ENCODE results near the gene CHKB. TPM values are rescaled to one million over a fixed set of nuclear protein-coding genes. Genes with fewer than 3 reads are reported as not detected.

CHKB gene
- total RNA-seq = 27.8 and 32.9 TPM in 2 replicates

DNA sequence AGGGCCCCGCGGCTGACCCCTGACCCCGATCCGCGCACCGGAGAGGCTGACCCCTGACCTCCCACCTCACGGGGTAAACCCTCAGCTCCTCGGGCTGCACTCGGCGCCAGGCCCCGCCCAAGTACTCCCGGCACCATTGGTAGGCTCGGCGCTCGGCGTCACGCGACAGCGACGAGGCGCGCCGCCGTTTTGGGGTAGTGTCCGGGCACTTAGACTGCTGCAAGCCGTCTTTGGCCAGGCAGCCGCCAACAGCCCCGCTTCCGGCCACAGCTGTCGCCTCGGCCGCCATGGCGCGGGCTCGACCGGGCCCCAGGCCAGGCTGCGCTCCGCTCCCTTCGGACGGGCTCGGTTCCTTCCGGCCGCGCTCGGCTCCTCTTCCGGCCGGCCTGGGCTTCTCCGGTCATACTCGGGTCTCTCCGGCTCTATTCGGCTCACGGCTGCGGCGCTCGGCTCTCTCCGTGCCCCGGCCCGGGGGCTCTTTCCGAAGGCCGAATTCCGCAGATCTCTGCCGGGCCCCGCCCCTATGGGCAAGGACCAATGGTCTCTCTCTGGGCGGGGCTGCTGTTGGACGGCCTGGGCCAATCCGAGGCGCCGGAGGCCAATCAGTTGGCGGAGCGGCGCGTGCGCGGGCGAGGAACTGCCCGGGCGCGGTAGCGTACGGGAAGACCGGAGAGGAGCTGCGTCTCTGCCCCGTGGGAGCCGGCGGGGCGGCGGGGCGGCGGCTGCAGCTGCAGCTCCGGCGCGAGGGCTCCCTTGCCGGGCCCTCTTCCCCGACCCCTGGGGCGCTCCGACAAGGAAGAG is at the start of gene CHKB:
TSS of gene CHKB (minus strand) at position 357 of the 801 bp plus-strand sequence. CDS start at position 289, 68 bp downstream.

GRCh38 chr22:50627642-50628542 is 45.2 kb upstream of the CHKB start, which contains the start of gene ARSA:
Gene ARSA, minus strand, starts transcription at chr22:50628152. Its CDS starts 373 bp downstream, at chr22:50627779.

DNA sequence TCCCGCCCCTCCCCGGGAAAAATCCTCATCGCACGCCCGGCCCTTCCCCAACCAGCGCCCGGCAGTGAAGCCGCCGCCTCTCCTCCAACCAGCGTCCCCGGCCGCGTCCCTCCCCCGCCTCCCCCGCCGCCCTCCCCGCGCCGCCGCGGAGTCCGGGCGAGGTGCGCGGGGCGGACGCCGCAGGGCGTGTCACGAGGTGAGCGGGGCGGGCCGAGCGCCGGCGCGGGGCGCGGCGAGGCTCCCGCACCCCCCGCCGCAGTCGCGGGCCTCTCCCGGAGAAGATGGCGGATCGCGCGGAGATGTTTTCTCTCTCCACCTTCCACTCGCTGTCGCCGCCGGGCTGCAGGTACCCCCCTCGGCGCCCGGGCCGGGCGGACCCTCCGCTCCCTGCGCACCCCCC is 17.9 kb upstream of the CHKB start, which contains the start of gene MAPK8IP2:
TSS of gene MAPK8IP2 (plus strand) at position 256 of the 400 bp plus-strand sequence. CDS start at position 282, 26 bp downstream.

GRCh38 chr22:50577987-50578775 is 4.5 kb downstream of the CHKB start, which contains the start of gene CPT1B:
Gene CPT1B, minus strand, starts transcription at chr22:50578427. Its CDS starts 512 bp downstream, at chr22:50577915.

GRCh38 chr22:50562523-50563412 is 19.9 kb downstream of the CHKB start, which contains the start of gene SYCE3:
Gene SYCE3, minus strand, starts transcription at chr22:50562919. Its CDS starts 6,514 bp downstream, at chr22:50556405.

DNA sequence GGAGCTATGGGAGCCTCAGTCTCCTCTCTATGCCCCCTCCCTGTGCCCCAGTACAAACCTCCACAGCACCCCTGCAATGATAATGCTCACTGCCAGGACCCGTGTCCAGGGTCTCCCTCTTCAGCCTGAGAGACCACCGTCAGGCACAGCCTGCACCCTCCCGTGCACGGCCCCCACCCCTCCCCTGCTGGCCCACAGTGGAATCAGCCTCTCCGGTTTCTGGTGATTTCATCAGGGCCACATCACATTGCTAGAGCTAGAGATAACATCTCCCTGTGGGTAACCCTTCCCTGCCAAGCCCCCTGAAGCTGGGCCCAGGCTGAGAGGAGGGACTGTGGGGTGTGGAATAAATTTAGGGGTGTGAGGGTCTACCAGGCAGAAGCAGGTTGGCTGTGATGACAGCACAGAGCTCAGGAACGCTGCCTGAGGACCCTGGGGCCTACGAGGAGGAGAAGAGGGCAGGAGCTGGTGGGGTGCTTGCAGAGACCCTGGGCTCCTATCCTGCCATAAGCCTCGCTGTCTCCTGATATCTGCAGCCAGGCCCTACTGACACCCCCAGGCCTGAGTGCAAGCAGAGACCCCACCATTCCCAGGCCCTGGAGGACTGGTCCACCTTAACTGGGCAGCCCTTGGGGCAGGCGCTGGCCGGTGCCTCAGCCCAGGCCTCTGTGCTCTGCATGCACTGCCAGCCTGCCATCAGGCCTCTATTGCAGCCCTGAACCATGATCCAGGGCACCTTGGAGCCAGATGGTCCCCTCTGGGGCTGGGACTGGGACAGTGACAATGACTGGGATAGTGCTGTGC is 36.9 kb downstream of the CHKB start, which contains the start of gene KLHDC7B:
TSS of gene KLHDC7B (plus strand) at position 378 of the 804 bp plus-strand sequence. CDS start at position 723, 345 bp downstream.

GRCh38 chr22:50529897-50530579 is 52.6 kb downstream of the CHKB start, which contains the start of gene TYMP:
Gene TYMP, minus strand, starts transcription at chr22:50530012. Its CDS starts 303 bp downstream, at chr22:50529709.

Other genes starting within 250 kb of the CHKB start
- gene PPP6R2, start 239.5 kb downstream of the CHKB start, total RNA-seq = 47.9 and 75.4 TPM in 2 replicates
- 33.2 and 63.9 TPM in 2 replicates for gene SBF1, start 107.8 kb downstream of the CHKB start, total RNA-seq
- 0.16 and 3.2 TPM in 2 replicates for gene ADM2, start 101.3 kb downstream of the CHKB start, total RNA-seq
- not detected in 2 replicates for gene MIOX, start 96.0 kb downstream of the CHKB start, total RNA-seq
- gene LMF2, start 75.1 kb downstream of the CHKB start, total RNA-seq = 24.3 and 34.7 TPM in 2 replicates
- 26.9 and 30.9 TPM in 2 replicates for gene NCAPH2, start 74.6 kb downstream of the CHKB start, total RNA-seq
- 1.8 and 5.8 TPM in 2 replicates for gene SCO2, start 57.3 kb downstream of the CHKB start, total RNA-seq
- gene TYMP, start 52.8 kb downstream of the CHKB start, total RNA-seq = 28.2 and 35.5 TPM in 2 replicates
- gene KLHDC7B, start 37.0 kb downstream of the CHKB start, total RNA-seq = not detected in 2 replicates
- not detected in 2 replicates for gene SYCE3, start 19.9 kb downstream of the CHKB start, total RNA-seq
- 6.8 and 20.2 TPM in 2 replicates for gene CPT1B, start 4.4 kb downstream of the CHKB start, total RNA-seq
- gene MAPK8IP2, start 17.9 kb upstream of the CHKB start, total RNA-seq = 0.32 and 0.38 TPM in 2 replicates
- 13.6 and 18.9 TPM in 2 replicates for gene ARSA, start 45.3 kb upstream of the CHKB start, total RNA-seq
- gene SHANK3, start 90.0 kb upstream of the CHKB start, total RNA-seq = 21.0 and 37.3 TPM in 2 replicates
- 0.16 and 0.69 TPM in 2 replicates for gene ACR, start 155.4 kb upstream of the CHKB start, total RNA-seq
- 3.7 and 10.8 TPM in 2 replicates for gene RABL2B, start 200.8 kb upstream of the CHKB start, total RNA-seq